ENCODE measurements around the gene GTF2A1. TPM values are rescaled to one million over a fixed set of nuclear protein-coding genes. Genes with fewer than 3 reads are reported as not detected.
"Not testable (repeated sequence)": the region's sequence is repeated elsewhere in the genome, so short reads cannot be mapped to it uniquely, and the experiment has no call there.

The GTF2A1 gene
- total RNA-seq, 1 donor from 2014 or later = 33.9 TPM

DNA sequence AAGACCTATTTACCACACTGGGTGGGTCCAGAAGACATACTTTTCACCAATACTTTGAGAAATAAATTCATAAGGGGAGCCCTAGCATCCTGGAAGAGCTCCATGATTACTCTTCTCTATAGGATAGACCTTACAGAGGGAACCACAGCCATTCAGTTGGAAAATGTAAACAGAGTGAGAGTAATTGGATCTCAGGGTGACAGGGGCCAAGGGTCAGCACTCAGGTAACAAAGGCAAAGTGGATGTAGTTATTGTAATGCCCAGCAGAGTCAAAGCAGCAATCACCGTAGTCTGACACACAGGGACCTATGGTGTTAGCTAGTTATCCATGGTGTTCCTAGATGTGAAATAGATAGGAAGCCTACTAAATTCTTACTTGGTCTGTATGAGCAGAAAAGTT is 10.8 kb upstream of the GTF2A1 start:
- DNase-seq (ENCODE audit: low spot score) = no peak

- no peak for DNase-seq (ENCODE audit: low spot score)
Measured at GRCh38 chr14:81224222-81224621, 3.5 kb upstream of the GTF2A1 start.

- not testable (repeated sequence) for DNase-seq (ENCODE audit: low spot score)
Measured at GRCh38 chr14:81223788-81224187, 3.0 kb upstream of the GTF2A1 start.

- DNase-seq (ENCODE audit: low spot score) = no peak
Measured at GRCh38 chr14:81222691-81223090, 1.9 kb upstream of the GTF2A1 start.

DNA sequence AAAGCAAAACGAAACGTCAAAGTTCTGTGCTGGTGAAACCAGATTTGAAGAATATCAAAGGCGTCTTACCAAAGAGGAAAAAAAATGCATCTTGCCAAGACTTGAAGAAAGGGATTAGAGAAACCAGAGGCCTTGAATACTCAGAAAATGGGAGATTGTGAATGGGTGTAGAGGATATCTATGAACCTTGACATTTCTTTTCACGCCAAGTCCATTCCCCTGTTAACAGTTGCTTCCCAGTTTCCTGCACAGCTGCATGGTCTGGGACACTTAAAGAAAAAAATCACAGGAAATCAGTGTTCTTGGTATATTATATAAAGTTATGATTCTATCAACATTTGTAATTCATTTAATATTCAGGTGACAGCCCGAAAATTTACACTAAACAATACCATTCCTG is 1.4 kb upstream of the GTF2A1 start:
- DNase-seq (ENCODE audit: low spot score) = no peak

- DNase-seq (ENCODE audit: low spot score) = no peak
Measured at GRCh38 chr14:81221579-81222102, 882 bp upstream of the GTF2A1 start.

GRCh38 chr14:81220580-81220829 is 254 bp downstream of the GTF2A1 start:
- no peak for DNase-seq (ENCODE audit: low spot score)

- DNase-seq (ENCODE audit: low spot score) = peak; percentile 52
Measured at GRCh38 chr14:81219759-81220579, 790 bp downstream of the GTF2A1 start.

- DNase-seq (ENCODE audit: low spot score) = peak; percentile 95
Measured at GRCh38 chr14:81219210-81219758, 1.5 kb downstream of the GTF2A1 start.

DNA sequence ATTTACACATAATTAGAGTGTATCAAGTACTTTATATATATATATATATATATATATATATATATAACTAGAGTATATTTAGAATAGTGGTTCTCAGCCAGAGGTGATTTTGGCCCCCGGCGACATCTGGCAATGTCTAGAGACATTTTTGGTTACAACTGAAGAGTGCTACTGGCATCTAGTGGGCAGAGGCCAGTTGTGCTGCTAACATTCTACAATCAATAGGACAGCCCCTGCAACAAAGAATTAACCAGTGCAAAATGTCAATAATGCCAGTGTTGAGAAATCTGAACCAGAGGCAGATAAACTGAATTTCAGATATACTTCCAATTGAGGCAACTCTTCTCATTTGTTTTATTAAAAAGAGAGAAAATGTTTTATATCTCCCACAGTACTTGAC is 8.9 kb downstream of the GTF2A1 start:
- DNase-seq (ENCODE audit: low spot score) = no peak

GRCh38 chr14:81209167-81209836 is 11.5 kb downstream of the GTF2A1 start:
- DNase-seq (ENCODE audit: low spot score) = no peak

- no peak for DNase-seq (ENCODE audit: low spot score)
Measured at GRCh38 chr14:81208489-81208888, 12.3 kb downstream of the GTF2A1 start.

GRCh38 chr14:81206115-81206514 is 14.6 kb downstream of the GTF2A1 start:
- no peak for DNase-seq (ENCODE audit: low spot score)

DNA sequence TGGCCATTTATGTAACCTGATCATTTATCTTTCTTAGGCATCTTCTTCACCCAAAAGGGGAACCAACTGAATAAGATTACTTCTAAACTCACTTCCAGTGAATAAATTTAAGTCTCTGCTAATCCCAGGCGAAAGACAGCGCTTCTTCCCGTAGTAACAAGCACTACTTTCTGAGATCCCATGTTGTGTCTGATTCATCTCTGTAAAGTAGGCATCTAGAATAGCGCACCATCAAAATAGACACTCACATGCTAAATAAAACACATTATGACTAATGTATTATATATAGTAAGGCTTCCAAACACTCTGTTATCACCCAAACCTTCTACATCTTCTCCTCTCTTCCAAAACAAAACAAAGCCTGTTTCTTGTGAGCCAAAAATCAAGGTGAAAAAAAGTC is 15.1 kb downstream of the GTF2A1 start:
- no peak for DNase-seq (ENCODE audit: low spot score)

- DNase-seq (ENCODE audit: low spot score) = no peak
Measured at GRCh38 chr14:81200054-81200453, 20.7 kb downstream of the GTF2A1 start.

DNA sequence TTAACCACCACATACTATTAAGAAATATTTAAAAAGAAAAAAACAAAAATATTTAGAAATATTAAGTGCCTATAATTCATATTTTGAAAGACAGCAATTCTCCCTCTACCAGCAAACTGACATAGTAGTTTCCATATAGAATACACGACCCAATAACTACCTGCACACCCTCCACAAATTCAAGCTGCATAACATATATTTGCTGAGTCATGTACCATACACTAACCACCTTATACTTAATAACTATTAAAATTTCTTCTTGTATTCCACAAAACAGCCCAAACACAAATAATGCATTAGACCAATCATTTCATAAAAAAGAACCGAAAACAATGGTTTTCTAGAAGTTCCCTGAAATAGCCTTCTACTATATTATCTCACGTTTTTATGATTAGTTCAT is 21.7 kb downstream of the GTF2A1 start:
- no peak for DNase-seq (ENCODE audit: low spot score)

DNA sequence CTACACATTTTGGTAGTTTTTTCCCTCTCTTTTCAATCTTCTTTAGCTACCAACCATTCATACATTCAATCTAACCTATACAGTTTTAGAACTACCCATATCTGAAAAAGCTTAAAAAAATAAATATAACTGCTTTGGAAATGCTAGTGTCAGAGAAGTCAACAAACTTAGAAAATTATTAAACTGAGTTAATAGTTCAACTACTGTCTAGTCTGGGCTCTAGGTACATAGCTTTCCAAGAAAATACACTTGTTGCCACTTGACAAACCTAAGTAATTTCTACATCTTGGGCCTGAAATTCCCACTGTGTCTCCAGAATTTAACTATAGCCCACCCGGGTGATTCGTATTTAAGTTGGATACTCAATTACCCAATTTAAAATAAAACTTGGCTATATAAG is 22.1 kb downstream of the GTF2A1 start:
- no peak for DNase-seq (ENCODE audit: low spot score)

DNA sequence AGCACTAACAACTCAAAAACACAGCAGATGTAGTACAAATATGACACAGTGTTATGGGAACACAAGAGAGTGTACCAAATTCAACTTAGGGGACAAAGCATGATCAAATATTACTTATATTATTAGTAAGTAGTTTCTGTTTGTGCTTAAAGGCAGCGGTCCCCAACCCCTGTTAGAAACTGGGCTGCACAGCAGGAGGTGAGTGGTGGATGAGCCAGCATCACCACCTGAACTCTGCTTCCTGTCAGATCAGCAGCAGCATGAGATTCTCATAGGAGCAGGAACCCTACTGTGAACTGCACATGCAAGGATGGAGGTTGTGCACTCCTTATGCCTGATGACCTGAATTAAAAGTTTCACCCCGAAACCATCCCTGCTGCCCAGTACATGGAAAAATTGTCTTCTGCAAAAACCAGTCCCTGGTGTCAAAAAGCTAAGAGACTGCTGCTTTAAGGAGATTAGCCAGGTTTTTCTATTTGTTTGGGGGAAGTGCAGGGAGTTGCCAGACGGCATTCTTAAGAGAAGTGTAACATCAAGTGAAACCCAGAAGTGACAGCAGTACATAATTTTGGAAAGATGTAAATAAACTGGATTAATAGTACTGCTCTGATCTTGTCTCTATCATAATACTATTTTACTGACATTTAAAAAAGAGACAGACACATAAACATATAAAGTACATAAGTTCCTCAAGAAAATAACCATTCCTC is 26.7 kb downstream of the GTF2A1 start:
- DNase-seq (ENCODE audit: low spot score) = no peak

GRCh38 chr14:81192594-81192993 is 28.2 kb downstream of the GTF2A1 start:
- no peak for DNase-seq (ENCODE audit: low spot score)

- DNase-seq (ENCODE audit: low spot score) = no peak
Measured at GRCh38 chr14:81187832-81188522, 32.8 kb downstream of the GTF2A1 start.

DNA sequence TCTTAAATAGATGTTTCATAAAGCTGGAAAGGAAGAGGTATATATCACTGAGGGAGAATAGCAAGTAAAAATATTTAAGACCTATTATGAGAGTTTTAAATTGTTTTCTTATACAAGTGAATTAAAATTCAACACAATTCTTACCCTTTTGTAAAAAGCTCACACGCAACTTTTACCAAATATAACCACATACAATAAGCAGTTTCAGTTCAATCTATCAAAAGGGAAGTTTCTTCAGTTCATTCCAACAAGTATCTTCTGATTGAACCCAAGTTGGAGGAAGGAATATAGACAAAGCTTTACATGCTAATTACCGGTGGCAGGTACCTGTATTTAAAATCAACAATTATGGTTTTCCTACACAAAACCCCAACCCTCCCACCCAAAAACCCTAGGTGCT is 41.1 kb downstream of the GTF2A1 start:
- no peak for DNase-seq (ENCODE audit: low spot score)

GRCh38 chr14:81178063-81178462 is 42.7 kb downstream of the GTF2A1 start:
- DNase-seq (ENCODE audit: low spot score) = no peak
